ENCODE measurements around the gene EMILIN2.

GRCh38 chr18:2823966-2824365 lies 22.8 kb upstream of the EMILIN2 start:
- TF ChIP-seq CTCF (IDR thresholded peaks at IDR 0.05; ENCODE audit: extremely low read depth in 1 of 2, insufficient read depth in 1 of 2, low read depth in 1 of 2, low read length in 2 of 2): no peak
- TF ChIP-seq POLR2AphosphoS5 (IDR thresholded peaks at IDR 0.05; ENCODE audit: insufficient read depth, low read depth, low read length): no peak
- TF ChIP-seq POLR2A (IDR thresholded peaks at IDR 0.05; ENCODE audit: low read depth, low read length): no peak
- TF ChIP-seq MYC (IDR thresholded peaks at IDR 0.05; ENCODE audit: low read depth, low read length): no peak
- no peak for TF ChIP-seq MAX (IDR thresholded peaks at IDR 0.05; ENCODE audit: insufficient read depth, insufficient read length)
- TF ChIP-seq JUN (IDR thresholded peaks at IDR 0.05; ENCODE audit: borderline replicate concordance, insufficient read depth, insufficient read length, low read depth): no peak
- no peak for TF ChIP-seq EZH2 (IDR thresholded peaks at IDR 0.05; ENCODE audit: borderline replicate concordance, low read depth, low read length, severe bottlenecking)
